ENCODE data around the gene TNS1. TPM values are rescaled to one million over a fixed set of nuclear protein-coding genes. Genes with fewer than 3 reads are reported as not detected.

TNS1 gene
- total RNA-seq, 1 donor from 2014 or later, result 206 TPM

DNA sequence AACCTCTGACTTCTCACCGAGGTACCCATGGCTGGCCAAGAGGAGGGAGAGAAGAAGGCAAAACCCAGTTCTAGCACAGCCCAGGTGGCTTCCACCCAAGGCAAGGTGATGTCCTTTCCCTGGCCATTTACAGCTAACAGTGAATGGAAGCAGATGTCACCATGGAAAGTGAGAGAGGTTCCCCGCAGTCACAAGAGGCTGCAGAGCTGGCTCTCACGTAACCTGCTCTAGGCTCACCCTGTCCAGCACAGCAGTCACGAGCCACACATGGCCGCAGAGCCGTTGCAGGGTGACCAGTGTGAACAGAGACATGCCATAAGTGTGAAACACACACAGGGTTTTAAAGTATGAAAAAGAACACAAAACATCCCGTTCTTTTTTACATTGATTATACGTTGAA lies 169.4 kb downstream of the TNS1 start:
- no peak for DNase-seq (ENCODE audit: low read depth)

DNA sequence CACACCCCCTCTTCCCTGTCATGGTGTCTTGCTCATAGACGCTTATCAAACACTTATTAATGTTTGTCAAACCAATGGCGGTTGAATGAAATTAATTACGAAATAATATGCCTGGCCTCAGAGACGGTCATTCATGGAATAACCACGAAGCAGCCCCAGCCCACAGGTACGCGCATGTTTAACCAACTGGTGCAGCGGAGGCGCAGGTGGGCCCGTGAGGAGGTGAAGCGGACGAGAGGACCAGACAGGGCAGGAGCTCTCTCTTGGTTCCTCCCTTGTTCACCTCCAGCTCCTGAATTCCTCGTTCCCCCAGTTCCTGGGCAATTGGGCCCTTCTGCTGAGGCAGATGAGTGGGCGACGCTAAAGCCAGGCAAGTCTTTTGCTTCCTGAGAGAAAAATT lies 169.8 kb downstream of the TNS1 start:
- no peak for DNase-seq (ENCODE audit: low read depth)

DNA sequence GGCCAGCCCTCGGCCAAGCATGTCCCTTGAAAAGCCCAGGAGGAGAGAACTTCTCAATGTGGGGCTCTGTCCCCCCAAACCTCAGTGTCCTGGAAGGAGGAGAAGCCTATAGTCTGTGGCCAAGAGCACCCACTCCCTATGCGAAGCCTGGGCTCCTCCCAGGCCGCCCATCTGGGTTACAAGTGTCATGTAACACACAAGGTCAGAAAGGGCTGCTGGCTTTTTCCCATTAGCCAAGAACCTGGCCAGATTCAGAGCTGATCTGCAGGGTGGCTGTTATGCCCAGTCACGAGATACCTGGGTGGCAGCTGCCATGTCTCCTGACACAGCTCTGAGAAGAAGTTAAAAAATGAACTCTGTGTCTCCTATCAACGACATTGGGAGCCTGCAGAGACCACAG lies 170.7 kb downstream of the TNS1 start:
- DNase-seq (ENCODE audit: low read depth), result no peak

DNA sequence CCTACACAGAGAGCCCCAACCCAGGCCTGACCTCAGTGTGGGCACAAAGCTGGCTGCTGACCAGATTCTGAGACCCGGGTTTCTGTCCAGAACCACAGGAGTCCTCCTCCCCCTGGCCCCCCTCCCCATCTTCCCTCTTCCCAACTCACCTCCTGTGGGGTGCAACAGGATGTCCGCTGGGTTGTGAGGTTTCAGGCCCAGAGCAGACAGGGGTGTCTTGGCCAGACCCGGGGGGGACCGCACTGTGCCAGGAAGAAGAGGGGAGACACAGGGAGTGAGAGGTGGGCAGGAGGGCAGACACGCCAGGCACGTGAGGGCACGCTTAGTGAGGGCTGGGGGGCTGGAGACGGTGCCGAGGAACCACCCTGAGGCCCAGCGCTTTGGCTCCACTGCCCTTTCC lies 171.5 kb downstream of the TNS1 start:
- DNase-seq (ENCODE audit: low read depth), result no peak

DNA sequence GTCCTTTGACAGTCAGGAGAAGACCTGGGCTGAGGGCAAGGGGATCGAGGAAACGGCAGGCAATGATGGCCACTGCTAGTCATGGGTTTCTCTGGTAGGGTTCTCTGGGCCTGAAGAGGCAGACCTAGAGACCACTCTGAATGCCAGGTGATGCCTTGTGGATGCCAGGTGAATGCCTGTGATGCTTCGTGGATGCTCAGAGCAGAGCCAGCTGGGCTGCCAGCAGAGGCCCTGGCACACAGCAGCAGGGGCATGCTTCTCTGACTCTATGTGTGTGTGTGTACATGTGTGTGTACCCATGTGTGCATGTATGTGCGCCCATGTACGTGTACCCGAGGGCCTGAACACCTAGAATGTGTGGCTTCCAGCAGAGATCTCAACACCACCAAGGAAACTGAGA lies 172.0 kb downstream of the TNS1 start:
- DNase-seq (ENCODE audit: low read depth), result no peak

DNA sequence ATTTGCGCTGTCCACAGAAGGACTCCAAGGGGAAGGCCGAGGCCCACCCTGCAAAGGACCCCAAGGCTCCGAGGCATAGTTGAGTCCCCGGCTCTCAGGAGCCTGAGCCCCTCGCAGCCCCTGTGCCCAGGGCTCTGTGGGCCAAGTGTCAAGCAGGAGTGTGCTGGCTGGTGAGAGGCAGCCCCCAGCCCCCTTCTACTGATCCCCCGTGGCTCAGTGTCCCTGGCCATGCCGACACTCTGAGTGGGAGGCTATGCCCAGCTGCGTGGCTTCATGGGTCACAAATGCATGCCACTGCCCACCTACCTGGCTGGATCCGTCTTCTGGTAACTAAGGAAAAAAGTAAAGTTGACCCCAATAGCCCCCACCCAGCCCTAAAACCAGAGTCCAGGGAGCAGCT lies 172.7 kb downstream of the TNS1 start:
- no peak for DNase-seq (ENCODE audit: low read depth)

DNA sequence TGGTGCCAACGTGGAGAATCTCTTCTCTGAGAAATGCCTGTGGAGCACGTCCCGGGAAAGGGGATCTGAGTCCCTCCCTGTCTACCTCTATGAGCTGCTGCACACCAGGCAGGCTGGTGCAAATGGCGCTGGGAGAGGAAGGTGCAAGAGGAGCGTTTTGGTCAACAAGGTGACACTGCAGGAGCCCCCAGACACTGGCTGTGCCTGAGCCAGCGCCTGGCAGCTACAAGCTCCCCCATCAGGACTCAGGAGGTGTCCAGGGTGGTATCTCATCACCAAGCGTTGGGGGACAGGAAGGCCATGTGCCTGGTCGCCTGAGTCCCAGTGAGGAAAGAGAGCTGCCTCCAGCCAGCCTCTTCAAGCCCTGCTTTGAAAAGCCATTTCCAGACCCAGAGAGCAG lies 173.4 kb downstream of the TNS1 start:
- DNase-seq (ENCODE audit: low read depth), result no peak

DNA sequence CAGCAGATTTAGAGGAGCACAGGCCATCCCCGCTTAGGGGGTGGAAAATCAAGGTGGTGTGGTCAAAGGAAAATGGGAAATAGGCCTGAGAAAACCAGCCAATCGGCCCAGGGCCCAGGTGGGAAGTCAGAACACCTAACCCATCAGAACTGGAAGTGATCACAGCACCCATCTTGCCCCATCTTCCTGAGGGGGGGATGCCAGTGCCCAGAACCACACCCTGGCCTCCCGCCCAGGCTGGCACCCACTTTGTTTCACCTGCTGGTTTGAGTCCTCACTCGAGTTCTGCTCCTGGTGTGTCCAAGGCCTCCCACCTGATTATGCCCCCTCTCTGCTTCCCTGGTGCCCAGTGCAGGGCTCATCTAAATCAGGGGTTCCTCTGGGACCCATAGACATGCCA lies 174.5 kb downstream of the TNS1 start:
- DNase-seq (ENCODE audit: low read depth), result no peak

DNA sequence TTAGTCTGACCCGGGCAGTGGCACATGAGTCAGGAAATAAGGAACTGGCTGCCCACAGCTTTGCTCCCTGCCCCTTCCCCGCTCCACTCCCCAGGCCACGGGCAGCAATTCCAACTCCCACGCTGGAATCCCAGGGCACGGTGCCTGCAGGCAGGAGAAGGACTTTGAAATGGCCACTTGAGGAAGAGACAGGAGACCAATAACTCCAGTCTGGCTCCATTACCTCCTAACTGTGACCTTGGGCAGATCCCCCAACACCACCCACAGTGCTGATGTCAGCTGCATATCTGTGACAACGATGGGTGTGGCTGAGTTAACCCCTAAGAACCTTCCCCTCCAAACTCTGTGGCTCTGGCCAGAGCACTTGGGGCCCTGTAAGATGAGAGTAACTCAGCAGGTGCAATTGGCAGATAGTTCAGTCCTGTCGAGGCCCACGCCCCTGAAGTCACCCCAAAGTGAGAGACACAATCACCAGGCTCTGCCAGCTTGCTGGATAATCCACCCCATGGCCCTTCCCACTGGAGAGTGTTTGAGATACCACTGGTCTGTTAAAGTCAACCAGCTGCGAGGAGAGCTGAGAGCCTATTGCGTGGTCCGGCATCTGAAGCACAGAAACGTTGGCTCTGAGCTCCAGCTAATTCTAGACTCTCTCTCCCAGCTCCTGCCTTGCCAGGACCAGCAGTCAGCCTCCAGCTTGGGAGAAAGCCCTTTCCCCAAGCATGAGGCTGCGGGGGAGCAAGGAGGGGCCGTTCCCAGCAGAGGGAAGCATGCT lies 175.2 kb downstream of the TNS1 start:
- peak; percentile 73 for DNase-seq (ENCODE audit: low read depth)

DNA sequence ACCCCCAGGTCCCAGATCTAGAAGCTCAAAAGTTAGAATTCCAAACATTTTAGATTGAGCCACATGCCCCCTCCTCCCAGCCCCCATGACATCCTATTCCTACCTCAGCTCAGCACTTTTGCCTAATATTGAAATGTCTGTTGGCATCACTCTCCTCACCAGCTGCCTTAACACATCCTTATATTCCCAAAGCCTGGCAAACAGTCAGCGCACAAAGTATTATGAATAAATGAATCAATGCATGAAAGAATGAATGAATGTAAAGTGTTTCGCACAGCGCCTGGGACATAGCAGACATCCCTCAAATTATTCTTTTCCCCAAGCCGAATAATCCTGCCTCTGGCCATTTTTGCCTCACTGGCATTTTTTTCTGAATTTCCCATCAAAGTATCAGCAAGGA lies 175.8 kb downstream of the TNS1 start:
- no peak for DNase-seq (ENCODE audit: low read depth)

DNA sequence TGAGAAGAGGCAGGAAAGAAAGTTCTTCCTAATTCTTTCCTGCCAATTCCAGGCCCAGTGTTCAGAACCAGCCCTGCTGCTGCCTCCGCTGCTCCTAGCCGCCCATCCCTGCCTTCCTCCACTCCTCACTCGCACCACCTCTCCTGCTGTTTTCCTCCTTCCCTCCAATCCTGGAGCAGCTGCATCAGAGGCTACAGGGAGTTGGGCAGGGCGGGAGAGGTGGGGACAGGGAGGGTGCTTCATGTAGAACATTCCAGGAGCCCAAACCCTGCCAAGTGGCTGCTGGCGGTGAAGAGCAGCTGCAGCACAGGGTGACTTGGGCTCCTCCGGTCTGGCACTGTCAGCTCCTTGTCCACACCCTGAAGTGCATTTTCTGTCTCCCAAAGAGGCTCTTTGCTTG lies 176.3 kb downstream of the TNS1 start:
- DNase-seq (ENCODE audit: low read depth), result no peak

DNA sequence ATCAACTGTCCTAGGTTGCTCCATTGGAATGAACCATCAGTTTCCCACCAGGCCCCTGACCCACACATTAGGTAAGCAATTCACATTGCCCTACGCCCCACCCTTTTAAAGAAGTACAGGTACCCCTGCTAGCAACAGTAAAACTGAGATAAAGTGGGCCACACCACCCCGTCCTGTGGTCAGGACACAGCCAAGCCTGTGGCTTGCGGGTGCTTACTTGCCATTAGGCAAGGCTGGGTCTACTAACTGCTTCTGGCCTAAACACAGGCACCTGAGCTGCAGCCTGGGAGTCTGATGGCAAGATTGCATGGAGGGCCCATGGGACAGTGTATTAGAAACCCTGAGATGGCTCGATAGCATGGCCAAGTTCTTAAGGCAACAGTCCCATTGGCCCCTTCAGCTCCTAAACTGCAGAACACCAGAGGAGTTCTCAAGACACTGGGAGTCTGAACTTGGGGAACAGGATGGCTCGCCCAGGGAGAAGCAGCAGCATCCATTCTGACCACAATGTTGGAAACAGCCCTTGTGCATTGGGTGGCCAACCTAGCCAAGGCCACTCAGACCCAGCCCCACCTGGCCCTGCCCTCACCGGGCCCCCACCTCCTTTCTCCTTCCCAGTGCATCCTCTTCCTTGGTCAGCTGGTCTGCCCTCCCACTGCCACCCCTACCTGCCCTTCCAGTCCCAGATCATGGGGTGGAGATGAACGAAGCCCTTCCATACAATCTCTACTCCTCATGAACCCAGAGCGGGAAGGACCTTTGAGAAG lies 177.1 kb downstream of the TNS1 start:
- no peak for DNase-seq (ENCODE audit: low read depth)

DNA sequence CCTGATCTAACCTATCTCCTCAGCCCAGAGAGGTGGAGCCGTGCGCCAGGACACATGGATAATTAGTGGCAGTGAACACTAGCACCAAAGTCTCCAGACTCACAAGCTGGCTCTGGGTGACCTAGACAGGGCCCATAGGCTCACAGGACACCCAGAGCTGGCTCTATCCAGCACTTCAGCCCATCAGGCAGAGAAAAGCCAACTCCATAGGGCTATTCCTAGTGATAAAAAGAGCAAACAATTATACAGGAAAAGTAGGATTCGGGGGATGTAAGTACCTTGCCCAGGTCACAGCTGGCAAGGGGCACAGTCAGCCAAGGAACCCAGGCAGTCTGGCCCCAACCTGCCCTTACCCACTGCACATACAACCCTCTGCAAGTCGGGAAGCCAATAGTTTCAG lies 178.6 kb downstream of the TNS1 start:
- DNase-seq (ENCODE audit: low read depth), result no peak

DNA sequence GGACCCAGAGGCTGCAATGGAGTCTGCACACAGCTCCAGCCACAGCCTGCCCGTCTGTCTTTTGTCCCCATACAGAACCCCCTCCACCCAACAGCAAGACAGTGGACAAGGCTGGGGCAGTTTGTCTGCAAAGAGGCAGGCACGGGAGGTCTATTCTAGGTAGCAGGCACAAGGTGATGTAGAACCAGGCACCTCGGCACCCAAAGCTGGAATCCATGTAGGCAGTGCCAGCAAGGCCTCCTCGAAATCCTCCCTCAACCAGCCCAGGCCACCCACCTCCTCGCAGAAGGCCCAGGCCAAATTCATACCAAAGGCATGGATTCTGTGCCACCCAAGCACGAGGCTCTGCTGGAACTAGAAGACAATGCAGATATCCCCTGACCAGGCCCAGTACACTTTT lies 179.2 kb downstream of the TNS1 start:
- no peak for DNase-seq (ENCODE audit: low read depth)

DNA sequence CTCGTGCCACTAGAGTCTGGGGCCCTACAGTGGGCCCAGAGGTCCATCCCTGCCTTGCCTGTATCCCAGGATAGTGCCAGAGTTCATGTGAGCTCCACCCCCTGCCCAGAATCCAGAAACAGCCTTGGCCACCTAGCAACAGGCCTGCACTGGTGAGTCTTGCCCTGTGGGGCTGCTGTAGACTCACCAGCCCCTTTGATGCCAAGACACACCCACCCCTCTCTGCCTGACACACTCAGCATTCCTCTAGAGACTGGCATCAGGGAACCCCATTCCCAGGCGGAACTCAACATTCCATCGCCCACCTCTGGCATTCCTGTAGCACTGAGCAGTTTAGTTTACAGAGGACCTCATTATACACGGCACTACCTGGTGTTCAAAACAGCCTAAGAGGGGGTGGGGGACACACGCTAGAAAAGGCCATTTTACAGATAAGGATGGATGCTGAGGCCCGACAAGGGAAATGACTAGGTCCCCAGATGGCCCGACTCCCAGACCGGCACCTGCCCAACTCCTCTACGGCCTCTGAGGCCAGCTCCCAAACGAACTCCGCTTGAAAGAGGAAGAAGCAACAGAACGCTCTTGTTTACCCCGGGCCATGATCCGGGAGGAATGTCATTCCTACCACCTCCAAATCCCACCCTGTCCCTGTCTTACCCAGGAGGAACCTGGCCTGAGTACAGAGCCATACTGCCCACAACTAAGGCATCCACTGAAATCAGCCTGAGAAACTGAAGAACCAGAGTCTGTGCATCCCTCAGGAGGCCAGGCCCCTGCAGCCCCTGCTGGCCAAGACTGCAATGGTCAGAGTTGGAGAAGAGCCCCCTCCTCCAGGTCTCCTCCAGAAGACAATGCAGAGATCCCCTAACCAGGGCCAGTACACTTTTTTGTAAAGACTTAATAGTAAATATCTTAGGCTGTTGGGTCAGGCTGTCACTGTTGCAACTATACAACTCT lies 180.2 kb downstream of the TNS1 start:
- DNase-seq (ENCODE audit: low read depth), result peak; percentile 92

DNA sequence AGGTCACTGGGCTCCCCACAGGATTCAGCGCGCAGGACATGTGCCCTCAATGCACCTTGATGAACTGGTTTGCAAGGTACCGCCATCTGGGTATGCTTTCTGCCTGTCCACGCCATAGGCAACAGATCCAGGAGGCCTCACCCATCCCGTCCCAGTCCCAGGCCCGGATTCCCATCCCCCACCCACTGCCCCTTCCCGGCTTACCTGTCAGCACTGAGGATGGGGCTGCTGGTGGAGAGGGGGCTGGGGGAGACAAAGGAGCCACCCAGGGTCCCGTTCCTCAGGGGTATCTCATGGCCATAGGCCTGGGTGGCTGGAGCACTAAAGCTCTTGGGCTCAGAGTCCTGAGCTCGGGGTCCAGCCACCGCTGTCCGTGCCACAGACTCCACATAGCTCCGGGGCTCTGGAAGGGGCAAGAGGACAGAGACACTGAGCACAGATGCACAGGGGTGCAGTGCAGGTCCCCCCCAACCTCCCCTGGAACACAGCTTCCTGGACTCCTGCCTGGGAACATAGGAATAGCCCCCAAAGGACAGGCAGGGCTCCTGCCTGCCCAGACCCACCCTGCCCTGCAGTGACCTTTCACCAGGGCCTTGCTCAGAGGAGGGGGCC lies 181.2 kb downstream of the TNS1 start:
- DNase-seq (ENCODE audit: low read depth), result no peak

DNA sequence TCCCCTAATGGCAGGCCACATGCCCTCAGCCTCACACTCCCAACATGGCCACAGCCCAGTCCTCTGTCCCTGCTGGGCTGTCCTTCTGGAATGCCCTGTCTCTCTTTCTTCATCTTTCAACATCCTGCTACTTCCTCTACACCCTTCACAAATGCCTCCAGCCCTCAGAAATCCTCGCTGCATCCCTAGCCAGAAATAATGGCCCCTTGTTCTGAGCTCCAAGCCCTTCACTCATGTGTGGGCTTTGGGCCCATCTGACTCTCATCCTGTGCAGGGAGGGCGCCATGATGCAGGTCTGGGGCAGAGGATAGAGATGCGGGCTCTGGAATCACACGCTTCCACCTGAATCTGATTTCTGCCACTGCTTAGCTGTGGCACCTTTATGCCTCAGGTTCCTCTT lies 181.9 kb downstream of the TNS1 start:
- no peak for DNase-seq (ENCODE audit: low read depth)

DNA sequence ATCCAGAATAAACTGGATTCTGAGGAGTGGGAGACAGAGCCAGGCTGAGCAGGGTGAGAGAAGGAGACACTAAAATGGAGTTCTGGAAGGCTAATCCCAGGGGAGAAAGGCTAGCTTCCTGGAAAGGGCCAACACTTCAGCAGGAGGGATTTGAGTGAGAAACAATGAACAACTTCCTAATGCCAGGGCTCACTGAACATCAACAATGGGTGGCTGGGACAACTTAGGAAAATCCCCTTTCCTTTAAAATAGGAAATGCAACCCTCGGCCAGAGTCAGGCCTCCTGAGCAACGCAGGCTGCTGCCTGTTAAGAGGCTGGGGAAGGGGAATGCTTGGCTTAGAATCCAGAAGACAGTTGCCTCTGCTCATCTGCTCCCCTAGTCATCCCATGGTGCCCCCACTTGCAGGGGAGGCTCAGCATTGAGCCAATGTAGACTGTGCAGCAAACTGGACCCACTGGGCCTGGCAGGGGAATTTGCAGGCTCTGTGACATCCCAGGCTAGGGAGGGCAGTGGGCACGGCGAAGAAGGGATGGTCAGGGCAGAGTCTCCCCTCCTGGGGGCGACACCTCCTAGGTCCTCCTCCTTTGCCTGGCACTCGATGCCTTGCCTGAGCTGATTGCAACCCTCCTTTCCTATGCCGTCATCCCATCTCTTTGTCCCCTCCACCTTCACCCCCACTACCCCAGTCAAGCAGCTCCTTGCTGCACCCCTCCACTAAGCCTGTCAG lies 182.5 kb downstream of the TNS1 start:
- peak; percentile 77 for DNase-seq (ENCODE audit: low read depth)

DNA sequence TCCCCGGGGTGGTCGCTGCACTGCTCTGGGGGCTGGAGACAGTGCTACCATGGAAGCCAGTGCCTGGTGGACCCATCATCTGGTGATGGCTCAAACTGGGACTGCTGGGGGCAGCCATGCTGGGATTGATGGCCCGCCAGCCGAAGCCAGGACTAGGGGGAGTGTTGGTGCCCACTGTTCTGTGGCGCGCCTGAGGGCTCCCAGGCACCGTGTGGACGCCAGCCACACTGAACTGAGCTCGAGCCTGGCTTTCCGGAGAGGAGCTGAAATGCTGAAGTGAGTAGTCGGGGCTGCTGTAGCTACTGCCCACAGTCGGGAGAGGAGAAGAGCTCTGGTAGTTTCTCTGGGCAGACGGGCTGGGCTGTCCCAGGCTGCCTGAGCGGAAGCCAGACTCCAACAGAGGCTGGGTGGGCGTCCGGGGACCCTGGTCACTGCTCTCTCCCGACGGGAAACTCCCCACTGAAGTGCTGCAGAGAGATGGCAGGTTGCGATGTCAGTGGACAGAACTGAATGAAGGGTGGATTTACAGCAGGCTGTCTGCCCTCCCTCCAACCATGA lies 184.4 kb downstream of the TNS1 start:
- no peak for DNase-seq (ENCODE audit: low read depth)

DNA sequence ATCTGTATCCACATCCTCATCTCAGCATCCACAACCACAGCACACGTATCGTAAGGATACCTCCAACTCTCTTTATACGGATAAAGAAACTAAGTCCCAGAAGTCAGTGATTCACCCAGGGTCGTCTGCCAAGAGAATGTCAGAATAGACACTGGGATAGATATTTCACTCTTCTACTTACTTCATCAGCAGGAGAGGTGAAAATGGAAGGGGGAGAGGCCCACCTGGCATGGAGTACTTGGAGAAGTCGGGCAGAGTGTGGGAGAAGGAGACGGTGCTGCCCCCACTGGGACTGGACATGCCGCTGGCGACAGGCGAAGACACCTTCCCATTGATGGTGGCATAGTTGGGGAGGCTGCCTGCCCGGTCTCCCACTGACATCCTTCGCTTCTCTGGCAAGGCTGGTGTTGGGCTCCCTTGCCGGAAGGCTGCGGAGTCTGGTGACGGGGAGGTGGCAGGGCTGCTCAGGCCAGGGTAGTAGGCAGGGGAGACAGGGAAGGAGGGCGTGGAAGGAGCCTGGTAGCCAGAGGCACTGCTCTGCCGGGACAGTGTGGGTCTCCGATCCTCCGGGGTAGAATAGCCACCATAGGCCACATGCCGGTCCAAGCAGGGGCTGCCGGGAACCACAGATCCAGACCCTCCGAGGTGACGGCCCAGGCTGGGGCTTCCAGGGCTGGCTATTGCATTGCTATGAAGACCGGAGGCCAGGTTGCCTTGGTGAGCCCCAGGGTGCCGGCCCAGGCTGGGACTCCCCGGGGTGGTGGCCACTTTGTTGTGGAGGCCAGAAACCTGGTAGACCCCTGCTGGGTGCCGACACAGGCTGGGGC lies 185.1 kb downstream of the TNS1 start:
- no peak for DNase-seq (ENCODE audit: low read depth)
